HepG2 (cell line): ENCODE data around the gene KDM5B. TPM values are rescaled to one million over a fixed set of nuclear protein-coding genes. Genes with fewer than 3 reads are reported as not detected.

Experiments used
- ATAD3A ChIP-seq: sonication (generic); formaldehyde crosslinking; IDR thresholded peaks from 2 replicates; pipeline ENCODE4 v1.4.0; 2020; ENCODE audit warnings: missing genetic modification reagents
- ATRX ChIP-seq: sonication (generic); formaldehyde crosslinking; IDR thresholded peaks from 2 replicates; pipeline ENCODE4 v1.4.0; 2020; ENCODE audit warnings: missing genetic modification reagents, borderline replicate concordance
- HNRNPK ChIP-seq: fragments of 200-400 bp; formaldehyde crosslinking; IDR thresholded peaks from 2 replicates; pipeline ENCODE4 v1.6.1; 2018; ENCODE audit warnings: low read length, low read depth, moderate library complexity, mild to moderate bottlenecking; ENCODE audit not compliant: poor library complexity, severe bottlenecking
- HOXA7 ChIP-seq: sonication (generic); formaldehyde crosslinking; IDR thresholded peaks from 2 replicates; pipeline ENCODE4 v1.8.1; 2022; ENCODE audit warnings: mild to moderate bottlenecking, missing genetic modification reagents, moderate library complexity
- NR2F6 ChIP-seq, 2 experiments: IDR thresholded peaks; 2 replicates each; pipeline ENCODE4 v1.6.1; 2016; ENCODE audit warnings: antibody characterized with exemption in 1 of 2, mild to moderate bottlenecking in 1 of 2
- SNRNP70 ChIP-seq: fragments of 200-400 bp; formaldehyde crosslinking; IDR thresholded peaks from 2 replicates; pipeline ENCODE4 v1.6.1; 2017; ENCODE audit warnings: mild to moderate bottlenecking, low read depth, low read length, moderate library complexity
- SRY ChIP-seq: sonication (generic); formaldehyde crosslinking; IDR thresholded peaks from 2 replicates; pipeline ENCODE4 v1.8.0; 2022; ENCODE audit warnings: mild to moderate bottlenecking, missing genetic modification reagents
- ZBTB38 ChIP-seq: sonication (generic); formaldehyde crosslinking; IDR thresholded peaks from 2 replicates; pipeline ENCODE4 v1.5.1; 2020; ENCODE audit warnings: mild to moderate bottlenecking, missing genetic modification reagents
- ZNF3 ChIP-seq: IDR thresholded peaks from 2 replicates; pipeline ENCODE4 v1.7.0; 2017; ENCODE audit warnings: inconsistent platforms
- ZNF34 ChIP-seq: sonication (generic); formaldehyde crosslinking; IDR thresholded peaks from 2 replicates; pipeline ENCODE4 v1.4.0; 2020; ENCODE audit warnings: mild to moderate bottlenecking, missing genetic modification reagents, borderline replicate concordance
- ZNF460 ChIP-seq: sonication (generic); formaldehyde crosslinking; IDR thresholded peaks from 2 replicates; pipeline ENCODE4 v1.5.1; 2020; ENCODE audit warnings: missing genetic modification reagents, mild to moderate bottlenecking, borderline replicate concordance
- ZNF615 ChIP-seq: sonication (generic); formaldehyde crosslinking; IDR thresholded peaks from 2 replicates; pipeline ENCODE4 v1.5.0; 2020; ENCODE audit warnings: mild to moderate bottlenecking, missing genetic modification reagents, borderline replicate concordance
- ZNF878 ChIP-seq: sonication (generic); formaldehyde crosslinking; IDR thresholded peaks from 2 replicates; pipeline ENCODE4 v1.8.1; 2023; ENCODE audit warnings: mild to moderate bottlenecking, missing genetic modification reagents, moderate library complexity
- ZSCAN31 ChIP-seq: sonication (generic); formaldehyde crosslinking; IDR thresholded peaks from 2 replicates; pipeline ENCODE4 v1.5.0; 2020; ENCODE audit warnings: low read depth, mild to moderate bottlenecking, missing genetic modification reagents
- polyA plus RNA-seq, 8 experiments: library from polyadenylated mRNA; depleted of rRNA in 3 of 8; stranded (reverse) in 7 of 8; unstranded in 1 of 8; fragments of >200 nt; fragmentation: Illumina TruSeq in 4 of 8; extraction: Trizol in 4 of 8; gene quantifications; 2 replicates each; pipeline versions ENCODE4 v1.2.1 to v1.2.3, GENCODE V29; 2011 to 2016; ENCODE audit warnings: low read depth in 4 of 8, missing spikeins in 1 of 8, mixed read lengths in 1 of 8; ENCODE audit not compliant: insufficient read depth in 1 of 8
- total RNA-seq, 5 experiments: library from RNA; depleted of rRNA; stranded (reverse); fragments of >200 nt; fragmentation: Illumina TruSeq; extraction: Trizol; gene quantifications; 2 replicates each; pipeline ENCODE4 v1.2.3, GENCODE V29; 2016; ENCODE audit warnings: low read depth in 1 of 5
- TF ChIP-seq, protein P1 (sequence below): IDR thresholded peaks from 2 replicates; pipeline ENCODE4 v1.6.1; 2016; ENCODE audit warnings: low read depth, missing genetic modification reagents, missing compliant biosample characterization
- TF ChIP-seq, protein P2 (sequence below): sonication (generic); formaldehyde crosslinking; conservative IDR thresholded peaks from 2 replicates; pipeline ENCODE4 v1.4.0; 2020; ENCODE audit warnings: missing genetic modification reagents
- TF ChIP-seq, protein P3 (sequence below): sonication (generic); formaldehyde crosslinking; IDR thresholded peaks from 2 replicates; pipeline ENCODE4 v1.4.0; 2020; ENCODE audit warnings: mild to moderate bottlenecking, missing genetic modification reagents
- TF ChIP-seq, protein P4 (sequence below): sonication (generic); formaldehyde crosslinking; IDR thresholded peaks from 2 replicates; pipeline ENCODE4 v1.4.0; 2020; ENCODE audit warnings: missing genetic modification reagents, borderline replicate concordance

Gene KDM5B
- total and polyA plus RNA-seq, 2 of the 13 experiments (the other 11 are each of a cell fraction or from before 2014, with no cell fraction given), result 34.2 to 35.4 TPM

DNA sequence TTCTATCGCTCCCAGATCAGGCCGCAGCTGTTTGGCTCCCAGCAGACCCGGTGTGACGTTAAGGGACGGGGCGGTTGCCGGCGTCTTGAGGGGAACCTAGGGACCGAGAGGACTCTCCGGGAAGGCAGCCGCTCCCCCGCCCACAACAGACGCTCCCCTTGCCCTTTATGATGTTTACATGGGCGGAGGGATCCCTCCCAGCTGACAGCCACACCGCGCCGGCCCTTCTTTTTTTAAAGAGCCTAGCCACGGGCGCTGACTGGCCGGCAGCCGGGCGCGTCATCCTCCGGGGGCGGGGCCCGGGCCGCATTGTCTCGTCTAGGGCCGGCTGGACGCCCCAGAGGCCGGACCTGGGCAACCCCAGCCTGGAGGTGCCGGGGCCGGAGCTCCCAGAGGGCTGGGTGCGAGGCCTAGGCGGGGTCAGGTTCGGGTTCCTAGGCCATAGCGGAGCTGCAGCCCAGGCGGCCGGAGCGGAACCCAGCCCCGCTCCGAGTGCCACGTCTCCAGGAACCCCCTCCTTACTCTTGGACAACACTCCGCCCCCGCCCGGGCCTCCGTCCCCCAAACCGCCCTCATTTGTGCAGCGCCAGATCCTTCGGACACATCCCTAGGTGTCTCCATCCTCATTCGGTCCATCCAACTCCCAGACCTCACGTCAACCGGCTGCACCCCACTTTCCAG lies 2.5 kb upstream of the KDM5B start, which contains the start of gene PCAT6 (continued):
- no peak for TF ChIP-seq ZNF460 (CRISPR knock-in tag)
- TF ChIP-seq, protein P1, sequence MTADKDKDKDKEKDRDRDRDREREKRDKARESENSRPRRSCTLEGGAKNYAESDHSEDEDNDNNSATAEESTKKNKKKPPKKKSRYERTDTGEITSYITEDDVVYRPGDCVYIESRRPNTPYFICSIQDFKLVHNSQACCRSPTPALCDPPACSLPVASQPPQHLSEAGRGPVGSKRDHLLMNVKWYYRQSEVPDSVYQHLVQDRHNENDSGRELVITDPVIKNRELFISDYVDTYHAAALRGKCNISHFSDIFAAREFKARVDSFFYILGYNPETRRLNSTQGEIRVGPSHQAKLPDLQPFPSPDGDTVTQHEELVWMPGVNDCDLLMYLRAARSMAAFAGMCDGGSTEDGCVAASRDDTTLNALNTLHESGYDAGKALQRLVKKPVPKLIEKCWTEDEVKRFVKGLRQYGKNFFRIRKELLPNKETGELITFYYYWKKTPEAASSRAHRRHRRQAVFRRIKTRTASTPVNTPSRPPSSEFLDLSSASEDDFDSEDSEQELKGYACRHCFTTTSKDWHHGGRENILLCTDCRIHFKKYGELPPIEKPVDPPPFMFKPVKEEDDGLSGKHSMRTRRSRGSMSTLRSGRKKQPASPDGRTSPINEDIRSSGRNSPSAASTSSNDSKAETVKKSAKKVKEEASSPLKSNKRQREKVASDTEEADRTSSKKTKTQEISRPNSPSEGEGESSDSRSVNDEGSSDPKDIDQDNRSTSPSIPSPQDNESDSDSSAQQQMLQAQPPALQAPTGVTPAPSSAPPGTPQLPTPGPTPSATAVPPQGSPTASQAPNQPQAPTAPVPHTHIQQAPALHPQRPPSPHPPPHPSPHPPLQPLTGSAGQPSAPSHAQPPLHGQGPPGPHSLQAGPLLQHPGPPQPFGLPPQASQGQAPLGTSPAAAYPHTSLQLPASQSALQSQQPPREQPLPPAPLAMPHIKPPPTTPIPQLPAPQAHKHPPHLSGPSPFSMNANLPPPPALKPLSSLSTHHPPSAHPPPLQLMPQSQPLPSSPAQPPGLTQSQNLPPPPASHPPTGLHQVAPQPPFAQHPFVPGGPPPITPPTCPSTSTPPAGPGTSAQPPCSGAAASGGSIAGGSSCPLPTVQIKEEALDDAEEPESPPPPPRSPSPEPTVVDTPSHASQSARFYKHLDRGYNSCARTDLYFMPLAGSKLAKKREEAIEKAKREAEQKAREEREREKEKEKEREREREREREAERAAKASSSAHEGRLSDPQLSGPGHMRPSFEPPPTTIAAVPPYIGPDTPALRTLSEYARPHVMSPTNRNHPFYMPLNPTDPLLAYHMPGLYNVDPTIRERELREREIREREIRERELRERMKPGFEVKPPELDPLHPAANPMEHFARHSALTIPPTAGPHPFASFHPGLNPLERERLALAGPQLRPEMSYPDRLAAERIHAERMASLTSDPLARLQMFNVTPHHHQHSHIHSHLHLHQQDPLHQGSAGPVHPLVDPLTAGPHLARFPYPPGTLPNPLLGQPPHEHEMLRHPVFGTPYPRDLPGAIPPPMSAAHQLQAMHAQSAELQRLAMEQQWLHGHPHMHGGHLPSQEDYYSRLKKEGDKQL (CRISPR knock-in tag), result no peak
- TF ChIP-seq, protein P2, sequence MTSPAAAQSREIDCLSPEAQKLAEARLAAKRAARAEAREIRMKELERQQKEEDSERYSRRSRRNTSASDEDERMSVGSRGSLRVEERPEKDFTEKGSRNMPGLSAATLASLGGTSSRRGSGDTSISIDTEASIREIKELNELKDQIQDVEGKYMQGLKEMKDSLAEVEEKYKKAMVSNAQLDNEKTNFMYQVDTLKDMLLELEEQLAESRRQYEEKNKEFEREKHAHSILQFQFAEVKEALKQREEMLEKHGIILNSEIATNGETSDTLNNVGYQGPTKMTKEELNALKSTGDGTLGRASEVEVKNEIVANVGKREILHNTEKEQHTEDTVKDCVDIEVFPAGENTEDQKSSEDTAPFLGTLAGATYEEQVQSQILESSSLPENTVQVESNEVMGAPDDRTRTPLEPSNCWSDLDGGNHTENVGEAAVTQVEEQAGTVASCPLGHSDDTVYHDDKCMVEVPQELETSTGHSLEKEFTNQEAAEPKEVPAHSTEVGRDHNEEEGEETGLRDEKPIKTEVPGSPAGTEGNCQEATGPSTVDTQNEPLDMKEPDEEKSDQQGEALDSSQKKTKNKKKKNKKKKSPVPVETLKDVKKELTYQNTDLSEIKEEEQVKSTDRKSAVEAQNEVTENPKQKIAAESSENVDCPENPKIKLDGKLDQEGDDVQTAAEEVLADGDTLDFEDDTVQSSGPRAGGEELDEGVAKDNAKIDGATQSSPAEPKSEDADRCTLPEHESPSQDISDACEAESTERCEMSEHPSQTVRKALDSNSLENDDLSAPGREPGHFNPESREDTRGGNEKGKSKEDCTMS (CRISPR knock-in tag), result no peak
- TF ChIP-seq SRY (CRISPR knock-in tag), result no peak
- TF ChIP-seq HNRNPK, result peak; percentile 88
- TF ChIP-seq ATRX (CRISPR knock-in tag), result no peak
- peak; percentile 83; the same call in 1 of the 2 replicates for TF ChIP-seq ZNF878 (CRISPR knock-in tag)
- TF ChIP-seq, protein P3, sequence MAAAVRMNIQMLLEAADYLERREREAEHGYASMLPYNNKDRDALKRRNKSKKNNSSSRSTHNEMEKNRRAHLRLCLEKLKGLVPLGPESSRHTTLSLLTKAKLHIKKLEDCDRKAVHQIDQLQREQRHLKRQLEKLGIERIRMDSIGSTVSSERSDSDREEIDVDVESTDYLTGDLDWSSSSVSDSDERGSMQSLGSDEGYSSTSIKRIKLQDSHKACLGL (CRISPR knock-in tag), result no peak; the same call in 1 of the 2 replicates
- TF ChIP-seq ZNF615 (CRISPR knock-in tag), result no peak
- TF ChIP-seq ZNF3, result no peak
- no peak for TF ChIP-seq ZNF34 (CRISPR knock-in tag)
- TF ChIP-seq ZSCAN31 (CRISPR knock-in tag), result no peak
- TF ChIP-seq HOXA7 (CRISPR knock-in tag), result no peak
- TF ChIP-seq SNRNP70, result no peak
- TF ChIP-seq ZBTB38 (CRISPR knock-in tag), result peak; percentile 68; the same call in 1 of the 2 replicates
- TF ChIP-seq, protein P4, sequence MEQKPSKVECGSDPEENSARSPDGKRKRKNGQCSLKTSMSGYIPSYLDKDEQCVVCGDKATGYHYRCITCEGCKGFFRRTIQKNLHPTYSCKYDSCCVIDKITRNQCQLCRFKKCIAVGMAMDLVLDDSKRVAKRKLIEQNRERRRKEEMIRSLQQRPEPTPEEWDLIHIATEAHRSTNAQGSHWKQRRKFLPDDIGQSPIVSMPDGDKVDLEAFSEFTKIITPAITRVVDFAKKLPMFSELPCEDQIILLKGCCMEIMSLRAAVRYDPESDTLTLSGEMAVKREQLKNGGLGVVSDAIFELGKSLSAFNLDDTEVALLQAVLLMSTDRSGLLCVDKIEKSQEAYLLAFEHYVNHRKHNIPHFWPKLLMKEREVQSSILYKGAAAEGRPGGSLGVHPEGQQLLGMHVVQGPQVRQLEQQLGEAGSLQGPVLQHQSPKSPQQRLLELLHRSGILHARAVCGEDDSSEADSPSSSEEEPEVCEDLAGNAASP (CRISPR knock-in tag), result peak; percentile 67
- no peak; the same call in 1 of the 2 replicates for TF ChIP-seq NR2F6 (IDR thresholded peaks at IDR 0.05)
- TF ChIP-seq NR2F6 (CRISPR knock-in tag; IDR thresholded peaks at IDR 0.05), result peak; percentile 58; the same call in 1 of the 2 replicates
- TF ChIP-seq ATAD3A, result no peak
